ENCODE results near the gene PLAC9.
"Not testable (repeated sequence)": the region's sequence is repeated elsewhere in the genome, so short reads cannot be mapped to it uniquely, and the experiment has no call there.

The PLAC9 gene

DNA sequence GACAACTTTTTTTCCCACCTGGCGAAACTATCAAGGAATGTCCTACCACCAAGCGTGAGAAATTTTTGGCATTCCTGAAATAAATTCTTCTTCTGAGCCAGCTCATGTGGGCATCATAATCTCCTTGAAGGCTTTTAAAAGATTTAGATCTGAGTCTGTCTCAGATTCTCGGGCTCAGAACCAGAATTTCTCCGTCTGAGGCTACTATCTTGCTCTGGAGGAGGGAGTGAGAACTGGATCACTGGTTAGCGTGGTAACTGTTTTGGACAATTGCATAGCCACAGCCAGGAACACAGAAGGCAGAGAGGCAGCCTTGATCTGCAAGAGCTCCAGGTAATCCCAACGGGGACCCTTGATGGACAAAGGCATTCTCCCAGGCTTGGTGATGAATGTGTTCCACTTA lies 1.0 kb upstream of the PLAC9 start:
- Histone ChIP-seq H3K4me3 (ENCODE audit: low read depth, low read length) (no peak overlapping the region), H3K27ac (ENCODE audit: extremely low read depth, low read depth, low read length) (no peak overlapping the region), H3K9me3 (ENCODE audit: control insufficient read depth, insufficient read depth, low read depth, low read length) (no peaks in the 10 kb centered on the region), H3K4me1 (ENCODE audit: control insufficient read depth, insufficient read depth, low read length) (no peaks in the 10 kb centered on the region), H3K36me3 (ENCODE audit: control insufficient read depth in 2 of 2, insufficient read depth in 1 of 2, low read length in 2 of 2) (no peaks in the 10 kb centered on the region)
- ChIA-PET POLR2A (no interaction called here), CTCF (interaction anchor here (0.6 kb wide), 2 partner anchors 18 to 101 kb away, joined by 3 read pairs; no protein-coding TSS in a partner anchor)
- TF ChIP-seq ZNF792 (tag by site-specific recombination; IDR thresholded peaks at IDR 0.05) (no peak), PRDM1 (tag by site-specific recombination; IDR thresholded peaks at IDR 0.05) (no peak), ZFP41 (tag by site-specific recombination; IDR thresholded peaks at IDR 0.05; ENCODE audit: borderline replicate concordance) (no peak), ZNF140 (tag by site-specific recombination; IDR thresholded peaks at IDR 0.05) (no peak), ZIC2 (tag by site-specific recombination; IDR thresholded peaks at IDR 0.05) (no peak), ZEB2 (tag by site-specific recombination; IDR thresholded peaks at IDR 0.05) (no peak), ZNF837 (tag by site-specific recombination; IDR thresholded peaks at IDR 0.05) (no peak), ZNF768 (tag by site-specific recombination; IDR thresholded peaks at IDR 0.05) (no peak), ZNF521 (tag by site-specific recombination; IDR thresholded peaks at IDR 0.05) (no peak), ZSCAN16 (tag by site-specific recombination; IDR thresholded peaks at IDR 0.05) (no peak)
- TF ChIP-seq, protein P1, sequence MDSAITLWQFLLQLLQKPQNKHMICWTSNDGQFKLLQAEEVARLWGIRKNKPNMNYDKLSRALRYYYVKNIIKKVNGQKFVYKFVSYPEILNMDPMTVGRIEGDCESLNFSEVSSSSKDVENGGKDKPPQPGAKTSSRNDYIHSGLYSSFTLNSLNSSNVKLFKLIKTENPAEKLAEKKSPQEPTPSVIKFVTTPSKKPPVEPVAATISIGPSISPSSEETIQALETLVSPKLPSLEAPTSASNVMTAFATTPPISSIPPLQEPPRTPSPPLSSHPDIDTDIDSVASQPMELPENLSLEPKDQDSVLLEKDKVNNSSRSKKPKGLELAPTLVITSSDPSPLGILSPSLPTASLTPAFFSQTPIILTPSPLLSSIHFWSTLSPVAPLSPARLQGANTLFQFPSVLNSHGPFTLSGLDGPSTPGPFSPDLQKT (IDR thresholded peaks at IDR 0.05; ENCODE audit: borderline replicate concordance, low read depth, low read length) = no peak
- TF ChIP-seq, protein P2, sequence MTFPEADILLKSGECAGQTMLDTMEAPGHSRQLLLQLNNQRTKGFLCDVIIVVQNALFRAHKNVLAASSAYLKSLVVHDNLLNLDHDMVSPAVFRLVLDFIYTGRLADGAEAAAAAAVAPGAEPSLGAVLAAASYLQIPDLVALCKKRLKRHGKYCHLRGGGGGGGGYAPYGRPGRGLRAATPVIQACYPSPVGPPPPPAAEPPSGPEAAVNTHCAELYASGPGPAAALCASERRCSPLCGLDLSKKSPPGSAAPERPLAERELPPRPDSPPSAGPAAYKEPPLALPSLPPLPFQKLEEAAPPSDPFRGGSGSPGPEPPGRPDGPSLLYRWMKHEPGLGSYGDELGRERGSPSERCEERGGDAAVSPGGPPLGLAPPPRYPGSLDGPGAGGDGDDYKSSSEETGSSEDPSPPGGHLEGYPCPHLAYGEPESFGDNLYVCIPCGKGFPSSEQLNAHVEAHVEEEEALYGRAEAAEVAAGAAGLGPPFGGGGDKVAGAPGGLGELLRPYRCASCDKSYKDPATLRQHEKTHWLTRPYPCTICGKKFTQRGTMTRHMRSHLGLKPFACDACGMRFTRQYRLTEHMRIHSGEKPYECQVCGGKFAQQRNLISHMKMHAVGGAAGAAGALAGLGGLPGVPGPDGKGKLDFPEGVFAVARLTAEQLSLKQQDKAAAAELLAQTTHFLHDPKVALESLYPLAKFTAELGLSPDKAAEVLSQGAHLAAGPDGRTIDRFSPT (tag by site-specific recombination; IDR thresholded peaks at IDR 0.05) = no peak
- TF ChIP-seq, protein P3, sequence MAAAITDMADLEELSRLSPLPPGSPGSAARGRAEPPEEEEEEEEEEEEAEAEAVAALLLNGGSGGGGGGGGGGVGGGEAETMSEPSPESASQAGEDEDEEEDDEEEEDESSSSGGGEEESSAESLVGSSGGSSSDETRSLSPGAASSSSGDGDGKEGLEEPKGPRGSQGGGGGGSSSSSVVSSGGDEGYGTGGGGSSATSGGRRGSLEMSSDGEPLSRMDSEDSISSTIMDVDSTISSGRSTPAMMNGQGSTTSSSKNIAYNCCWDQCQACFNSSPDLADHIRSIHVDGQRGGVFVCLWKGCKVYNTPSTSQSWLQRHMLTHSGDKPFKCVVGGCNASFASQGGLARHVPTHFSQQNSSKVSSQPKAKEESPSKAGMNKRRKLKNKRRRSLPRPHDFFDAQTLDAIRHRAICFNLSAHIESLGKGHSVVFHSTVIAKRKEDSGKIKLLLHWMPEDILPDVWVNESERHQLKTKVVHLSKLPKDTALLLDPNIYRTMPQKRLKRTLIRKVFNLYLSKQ (tag by site-specific recombination; IDR thresholded peaks at IDR 0.05; ENCODE audit: borderline replicate concordance) = no peak
- TF ChIP-seq, protein P4, sequence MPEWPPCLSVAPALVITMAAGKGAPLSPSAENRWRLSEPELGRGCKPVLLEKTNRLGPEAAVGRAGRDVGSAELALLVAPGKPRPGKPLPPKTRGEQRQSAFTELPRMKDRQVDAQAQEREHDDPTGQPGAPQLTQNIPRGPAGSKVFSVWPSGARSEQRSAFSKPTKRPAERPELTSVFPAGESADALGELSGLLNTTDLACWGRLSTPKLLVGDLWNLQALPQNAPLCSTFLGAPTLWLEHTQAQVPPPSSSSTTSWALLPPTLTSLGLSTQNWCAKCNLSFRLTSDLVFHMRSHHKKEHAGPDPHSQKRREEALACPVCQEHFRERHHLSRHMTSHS (tag by site-specific recombination; IDR thresholded peaks at IDR 0.05) = no peak

DNA sequence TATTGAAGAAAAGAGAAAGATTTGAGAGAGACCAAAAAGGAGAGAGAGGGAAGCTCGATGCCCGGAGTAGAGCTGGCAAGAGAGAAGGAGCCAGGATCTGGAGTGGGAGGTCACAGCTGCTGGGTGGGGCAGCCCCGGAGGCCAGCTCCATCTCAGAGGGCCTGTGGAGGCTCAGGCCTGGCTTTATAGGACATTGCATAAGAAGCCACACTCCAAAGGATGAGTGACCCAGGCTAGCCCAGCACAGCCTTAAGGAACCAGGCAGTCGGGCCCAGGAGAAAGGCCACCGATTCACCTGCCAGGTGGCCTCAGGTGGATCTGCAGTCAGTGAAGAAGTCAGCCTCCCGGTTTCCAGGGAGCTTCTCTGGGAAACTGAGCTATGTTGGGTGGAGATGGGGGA lies 676 bp downstream of the PLAC9 start:
- no peak overlapping the region for H3K27ac ChIP-seq (ENCODE audit: extremely low read depth, low read depth, low read length)
- TF ChIP-seq ZNF626 (tag by site-specific recombination; IDR thresholded peaks at IDR 0.05) (no peak), ZNF621 (tag by site-specific recombination; IDR thresholded peaks at IDR 0.05) (no peak), ZNF221 (tag by site-specific recombination; IDR thresholded peaks at IDR 0.05; ENCODE audit: borderline replicate concordance) (no peak), ZNF791 (tag by site-specific recombination; IDR thresholded peaks at IDR 0.05) (no peak), PRDM1 (tag by site-specific recombination; IDR thresholded peaks at IDR 0.05) (no peak)
- H3K4me1 ChIP-seq (ENCODE audit: control insufficient read depth, insufficient read depth, low read length) = no peaks in the 10 kb centered on the region
- ChIA-PET CTCF (interaction anchor here (0.7 to 1.0 kb wide), 2 partner anchors 11 to 18 kb away, joined by 3 read pairs; no protein-coding TSS in a partner anchor), POLR2A (interaction anchor here (0.6 kb wide), 1 partner anchor 130 kb away, joined by 4 read pairs; no protein-coding TSS in a partner anchor)
- H3K9me3 ChIP-seq (ENCODE audit: control insufficient read depth, insufficient read depth, low read depth, low read length) = no peaks in the 10 kb centered on the region
- H3K36me3 ChIP-seq (ENCODE audit: control insufficient read depth in 2 of 2, insufficient read depth in 1 of 2, low read length in 2 of 2) = no peaks in the 10 kb centered on the region
- H3K4me3 ChIP-seq (ENCODE audit: low read depth, low read length) = no peak overlapping the region

DNA sequence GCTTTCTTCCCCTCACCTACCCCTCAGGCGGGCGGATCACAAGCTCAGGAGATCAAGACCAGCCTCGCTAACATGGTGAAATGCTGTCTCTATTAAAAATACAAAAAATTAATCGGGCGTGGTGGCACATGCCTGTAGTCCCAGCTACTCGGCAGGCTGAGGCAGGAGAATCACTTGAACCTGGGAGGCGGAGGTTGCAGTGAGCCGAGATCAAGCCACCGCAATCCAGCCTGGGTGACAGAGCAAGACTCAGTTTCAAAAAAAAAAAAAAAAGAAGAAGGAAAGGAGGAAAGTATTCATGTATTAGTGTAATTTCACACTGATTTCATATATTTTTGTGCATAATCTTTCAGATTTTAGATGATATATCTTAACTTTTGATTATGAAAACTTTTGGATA lies 1.2 kb downstream of the PLAC9 start:
- CTCF ChIA-PET = interaction anchor here (0.7 to 0.9 kb wide), 2 partner anchors 10 to 18 kb away, joined by 3 read pairs; no protein-coding TSS in a partner anchor
- H3K36me3 ChIP-seq (ENCODE audit: control insufficient read depth in 2 of 2, insufficient read depth in 1 of 2, low read length in 2 of 2); POLR2A ChIA-PET; H3K9me3 ChIP-seq (ENCODE audit: control insufficient read depth, insufficient read depth, low read depth, low read length); H3K4me3 ChIP-seq (ENCODE audit: low read depth, low read length); H3K27ac ChIP-seq (ENCODE audit: extremely low read depth, low read depth, low read length); H3K4me1 ChIP-seq (ENCODE audit: control insufficient read depth, insufficient read depth, low read length): not testable (repeated sequence)

Measured in HEK293 (cell line).